NAMALWA (cell line): ENCODE results near the gene PREPL.
"Not testable (repeated sequence)": the region's sequence is repeated elsewhere in the genome, so short reads cannot be mapped to it uniquely, and the experiment has no call there.

Source experiments
- DNase-seq: peaks from one replicate; pipeline ENCODE4 v3.0.0-alpha.2; 2015; ENCODE audit warnings: low spot score

Gene PREPL

GRCh38 chr2:44348400-44348799 lies 12.9 kb downstream of the PREPL start:
- no peak for DNase-seq

GRCh38 chr2:44347526-44347925 lies 13.8 kb downstream of the PREPL start:
- DNase-seq = no peak

GRCh38 chr2:44342854-44343253 lies 18.4 kb downstream of the PREPL start:
- peak; percentile 65 for DNase-seq

GRCh38 chr2:44335806-44336538 lies 25.3 kb downstream of the PREPL start:
- DNase-seq = no peak

- no peak for DNase-seq
These were observed 27.3 kb downstream of the PREPL start for GRCh38 chr2:44333994-44334393.

GRCh38 chr2:44330801-44331200 lies 30.5 kb downstream of the PREPL start:
- no peak for DNase-seq

GRCh38 chr2:44329343-44329742 lies 32.0 kb downstream of the PREPL start:
- DNase-seq = no peak

GRCh38 chr2:44328750-44329149 lies 32.5 kb downstream of the PREPL start:
- DNase-seq = no peak

- no peak for DNase-seq
These were observed 34.6 kb downstream of the PREPL start for GRCh38 chr2:44326548-44327264.

GRCh38 chr2:44325897-44326296 lies 35.4 kb downstream of the PREPL start:
- no peak for DNase-seq

GRCh38 chr2:44324971-44325426 lies 36.3 kb downstream of the PREPL start:
- DNase-seq = no peak

GRCh38 chr2:44321360-44321759 lies 39.9 kb downstream of the PREPL start:
- no peak for DNase-seq

- DNase-seq = no peak
These were observed 40.5 kb downstream of the PREPL start for GRCh38 chr2:44320832-44321231.

- no peak for DNase-seq
These were observed 45.3 kb downstream of the PREPL start for GRCh38 chr2:44315945-44316344.

- DNase-seq = no peak
These were observed 46.9 kb downstream of the PREPL start for GRCh38 chr2:44314362-44314761.

GRCh38 chr2:44310287-44310686 lies 51.0 kb downstream of the PREPL start:
- DNase-seq = no peak

- no peak for DNase-seq
These were observed 55.4 kb downstream of the PREPL start for GRCh38 chr2:44305882-44306281.

- no peak for DNase-seq
These were observed 57.0 kb downstream of the PREPL start for GRCh38 chr2:44304258-44304657.

GRCh38 chr2:44303766-44304165 lies 57.5 kb downstream of the PREPL start:
- not testable (repeated sequence) for DNase-seq

GRCh38 chr2:44301111-44301510 lies 60.2 kb downstream of the PREPL start:
- no peak for DNase-seq

- DNase-seq = no peak
These were observed 61.7 kb downstream of the PREPL start for GRCh38 chr2:44299635-44300034.

- DNase-seq = no peak
These were observed 63.9 kb downstream of the PREPL start for GRCh38 chr2:44297431-44297830.

GRCh38 chr2:44296653-44297052 lies 64.6 kb downstream of the PREPL start:
- peak; percentile 13 for DNase-seq
